Measurements from ENCODE around the gene PPP1R7. TPM values are rescaled to one million over a fixed set of nuclear protein-coding genes. Genes with fewer than 3 reads are reported as not detected.

Gene PPP1R7
- polyA plus RNA-seq, 6 donors from 2014 or later = 96.4 to 130 (median 112) TPM

DNA sequence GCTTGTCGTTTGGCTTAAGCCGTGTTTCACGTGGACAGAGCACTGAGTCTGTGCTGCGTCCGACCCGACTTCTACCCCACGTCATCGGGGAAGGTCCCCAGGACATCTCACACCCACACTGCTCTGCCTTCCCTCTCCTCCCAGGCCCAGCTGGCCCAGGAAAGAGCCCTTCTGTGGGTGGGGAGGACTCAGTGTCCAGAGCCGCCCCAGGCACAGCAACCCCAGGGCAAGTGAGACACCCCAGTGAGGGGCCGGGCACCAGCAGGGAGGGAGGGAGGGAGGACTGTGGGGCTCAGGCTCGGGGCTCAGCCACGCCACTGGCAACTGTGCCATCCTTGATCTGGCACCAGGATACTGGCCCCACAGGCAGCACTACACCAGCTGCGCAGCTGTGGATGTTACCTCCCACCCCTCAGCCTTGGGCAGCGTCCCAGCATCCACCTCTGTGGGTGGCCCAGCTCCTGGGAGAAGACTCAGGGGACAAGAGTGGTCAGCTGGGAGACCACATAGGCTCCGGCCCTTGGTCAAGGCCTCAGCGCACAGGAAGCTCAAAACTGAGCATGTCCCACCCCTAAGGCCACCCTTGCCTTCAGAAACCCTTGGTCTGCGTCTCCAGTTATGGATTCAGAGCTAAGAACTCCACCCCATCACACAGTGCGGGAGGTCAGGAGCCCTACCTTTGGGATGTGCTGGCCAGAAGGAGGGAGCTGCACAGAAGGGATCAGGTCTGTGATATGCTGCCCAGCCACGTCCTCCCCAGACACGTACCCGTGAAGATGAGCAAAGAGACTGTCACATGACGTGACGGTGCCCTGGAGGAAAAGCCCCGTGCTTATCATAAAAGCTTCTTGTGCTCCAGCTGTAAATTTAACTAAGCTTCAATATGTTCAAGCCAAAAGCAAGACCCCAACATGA, 12.7 kb upstream of the PPP1R7 start:
- Mint-ChIP-seq H3K36me3 (peaks cover 2 to 20% of the 10 kb centered on the region in 2 donors), H3K9me3 (no peaks in the 10 kb centered on the region), H3K4me1 (peaks cover 8 to 10% (median 9%) of the 10 kb centered on the region in 3 donors), H3K27ac (no peak overlapping the region), H3K4me3 (peak overlapping the region in 1 of 8 donors; percentile 60), H3K27me3 (no peaks in the 10 kb centered on the region)
- ATAC-seq (ENCODE audit: low read depth in 2 of 2) (no peak), DNase-seq (no peak)

DNA sequence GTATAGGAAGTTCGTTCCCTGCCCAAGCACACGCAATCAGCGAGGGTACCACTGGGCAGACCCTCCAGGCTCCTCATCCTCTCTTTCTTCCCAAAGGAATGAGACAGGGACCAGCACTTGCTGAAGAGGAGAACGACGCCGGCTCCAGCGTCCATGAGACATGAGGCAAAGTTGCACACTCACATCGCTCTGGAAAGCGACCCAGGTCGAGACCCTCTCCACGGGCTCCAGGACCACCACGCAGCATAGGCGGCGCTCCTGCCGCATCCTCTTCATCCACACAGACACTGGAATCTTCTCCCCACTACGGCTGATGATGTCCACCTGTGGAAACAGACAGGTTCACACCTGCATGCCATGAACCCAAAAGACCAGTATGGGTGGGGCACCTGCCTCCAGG, 11.8 kb upstream of the PPP1R7 start:
- Mint-ChIP-seq H3K4me1 (peaks cover 8 to 10% (median 9%) of the 10 kb centered on the region in 3 donors), H3K27ac (no peak overlapping the region), H3K9me3 (no peaks in the 10 kb centered on the region), H3K27me3 (no peaks in the 10 kb centered on the region), H3K4me3 (no peak overlapping the region), H3K36me3 (peaks cover 0 to 11% of the 10 kb centered on the region in 2 donors)
- ATAC-seq (ENCODE audit: low read depth in 2 of 2) (no peak), DNase-seq (no peak)

DNA sequence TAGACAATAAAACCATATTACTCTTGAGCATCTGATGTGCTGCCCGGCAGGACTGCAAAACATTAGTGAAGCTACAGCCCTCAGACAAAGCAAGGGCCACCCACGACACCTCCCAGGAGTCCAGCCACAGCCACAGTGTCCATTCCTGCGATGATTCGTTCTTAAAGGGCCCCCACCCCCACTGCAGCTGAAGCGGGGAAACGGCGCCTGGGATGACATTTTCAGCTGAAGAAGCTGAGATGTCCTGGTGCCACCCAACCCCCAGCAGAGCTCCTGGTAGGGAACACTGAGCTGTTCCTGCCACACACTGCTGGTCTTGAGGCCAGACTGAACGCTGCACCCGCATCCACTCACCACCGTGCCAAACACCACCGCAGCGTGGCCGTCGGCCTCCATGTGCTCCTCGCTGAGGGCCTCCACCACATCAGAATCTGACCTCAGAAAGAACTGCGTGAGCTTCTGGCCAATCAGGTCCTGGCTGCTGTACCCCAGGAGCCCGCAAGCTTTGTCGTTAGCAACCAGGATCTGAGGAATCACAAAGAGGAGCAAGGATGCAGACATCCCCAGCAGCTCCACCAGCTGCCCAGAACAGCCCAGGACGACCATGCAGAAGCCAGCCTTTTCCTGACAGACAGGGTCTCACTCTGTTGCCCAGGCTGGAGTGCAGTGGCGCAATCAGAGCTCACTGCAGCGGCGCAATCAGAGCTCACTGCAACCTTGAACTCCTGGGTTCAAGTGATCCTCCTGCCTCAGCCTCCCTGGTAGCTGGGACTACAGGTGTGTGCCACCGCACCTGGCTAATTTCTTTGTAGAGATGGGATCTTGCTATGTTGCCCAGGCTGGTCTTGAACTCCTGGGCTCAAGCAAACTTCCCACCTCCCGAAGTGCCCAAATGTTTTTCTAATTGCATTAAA, 10.5 kb upstream of the PPP1R7 start:
- Mint-ChIP-seq H3K27me3 (no peaks in the 10 kb centered on the region), H3K36me3 (peaks cover 0 to 11% of the 10 kb centered on the region in 2 donors), H3K4me1 (peaks cover 8 to 10% (median 9%) of the 10 kb centered on the region in 3 donors), H3K27ac (peak overlapping the region in 1 of 6 donors; percentile 28), H3K4me3 (peak overlapping the region in 2 of 8 donors; percentile 3 to 25), H3K9me3 (no peaks in the 10 kb centered on the region)
- no peak for DNase-seq
- ATAC-seq (ENCODE audit: low read depth in 2 of 2) = no peak

- no peaks in the 10 kb centered on the region for H3K27me3 Mint-ChIP-seq
- ATAC-seq (ENCODE audit: low read depth in 2 of 2) (no peak), DNase-seq (no peak)
- H3K9me3 Mint-ChIP-seq = no peaks in the 10 kb centered on the region
- no peak overlapping the region for H3K4me3 Mint-ChIP-seq
- H3K27ac Mint-ChIP-seq = no peak overlapping the region
- peaks cover 0 to 11% of the 10 kb centered on the region in 2 donors for H3K36me3 Mint-ChIP-seq
- H3K4me1 Mint-ChIP-seq = peaks cover 8 to 10% (median 9%) of the 10 kb centered on the region in 3 donors
Observed at GRCh38 chr2:241140445-241140840, 9.8 kb upstream of the PPP1R7 start.

DNA sequence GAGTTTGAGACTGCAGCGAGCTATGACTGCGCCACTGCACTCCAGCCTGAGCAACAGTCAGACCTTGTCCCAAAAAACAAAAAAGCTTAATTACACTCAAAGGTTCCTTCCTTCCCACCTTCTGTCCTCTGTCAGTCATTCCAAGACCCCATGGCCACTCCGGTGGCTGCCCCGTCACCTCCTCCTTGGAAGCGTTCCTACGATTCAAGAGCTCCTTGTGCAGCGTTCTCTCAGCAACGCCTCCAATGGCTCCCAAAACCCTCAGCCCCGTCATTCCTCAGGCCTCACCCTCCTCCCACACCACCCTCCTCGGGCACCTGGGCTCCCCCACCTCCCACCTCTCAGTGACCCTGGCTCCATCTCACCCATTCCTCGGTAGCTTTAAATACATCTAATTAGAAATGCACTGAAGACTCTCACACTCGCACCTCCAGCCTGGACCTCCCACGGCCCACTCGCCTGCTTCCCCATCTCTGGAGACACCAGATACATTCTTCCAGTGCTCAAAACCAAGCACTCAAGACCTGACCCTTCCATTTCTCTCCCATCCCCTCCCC, 9.0 kb upstream of the PPP1R7 start:
- H3K36me3 Mint-ChIP-seq = peaks cover 0 to 11% of the 10 kb centered on the region in 2 donors
- ATAC-seq (ENCODE audit: low read depth in 2 of 2) (no peak), DNase-seq (no peak)
- no peak overlapping the region for H3K27ac Mint-ChIP-seq
- H3K27me3 Mint-ChIP-seq = no peaks in the 10 kb centered on the region
- H3K9me3 Mint-ChIP-seq = no peaks in the 10 kb centered on the region
- peak overlapping the region in 1 of 8 donors; percentile 9 for H3K4me3 Mint-ChIP-seq
- H3K4me1 Mint-ChIP-seq = peaks cover 8 to 13% (median 13%) of the 10 kb centered on the region in 3 donors

DNA sequence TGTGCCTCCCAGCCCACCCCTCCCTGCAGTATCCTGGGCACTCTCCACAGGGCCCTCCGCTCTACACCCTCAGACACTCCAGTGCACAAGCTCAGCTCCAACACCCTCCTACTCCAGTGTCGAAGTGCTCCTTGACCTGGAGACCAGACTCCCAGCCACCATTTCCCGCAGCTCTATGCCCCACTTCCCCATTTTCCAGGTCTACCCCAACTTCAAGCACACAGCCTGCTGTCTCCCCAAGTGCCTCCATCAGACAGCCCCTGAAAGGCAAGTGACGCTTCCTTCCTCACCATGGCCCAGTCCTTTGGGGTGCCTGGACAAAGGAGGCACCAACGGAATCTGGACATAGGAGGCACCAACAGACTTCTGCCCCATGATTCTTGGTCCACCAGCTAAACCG, 8.2 kb upstream of the PPP1R7 start:
- Mint-ChIP-seq H3K27me3 (no peaks in the 10 kb centered on the region), H3K4me1 (peaks cover 8 to 17% (median 15%) of the 10 kb centered on the region in 3 donors), H3K36me3 (peaks cover 0 to 11% of the 10 kb centered on the region in 2 donors), H3K4me3 (peak overlapping the region in 2 of 8 donors; percentile 9 to 22), H3K27ac (no peak overlapping the region), H3K9me3 (no peaks in the 10 kb centered on the region)
- ATAC-seq (ENCODE audit: low read depth in 2 of 2) (no peak), DNase-seq (no peak)

DNA sequence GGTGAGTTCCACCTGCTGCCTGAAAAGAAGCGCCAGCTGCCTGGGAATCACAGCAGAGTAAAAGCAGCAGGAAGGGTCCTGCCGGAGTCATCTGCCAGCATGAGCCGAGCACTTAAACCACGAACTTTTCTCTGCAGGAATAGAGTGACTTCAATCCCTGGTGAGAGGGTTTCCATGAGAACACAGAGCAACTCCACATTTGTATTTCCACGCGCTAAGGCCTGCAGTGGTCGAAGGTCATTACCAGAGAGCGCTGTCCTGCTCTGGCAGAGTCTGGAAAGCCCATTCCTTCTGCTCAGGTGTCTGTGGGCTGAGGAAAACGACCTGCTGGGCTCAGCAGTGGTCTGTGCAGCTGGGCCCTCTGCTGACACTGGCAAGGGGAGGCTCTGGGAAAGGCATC, 7.7 kb upstream of the PPP1R7 start:
- H3K4me1 Mint-ChIP-seq = peaks cover 8 to 17% (median 15%) of the 10 kb centered on the region in 3 donors
- ATAC-seq (ENCODE audit: low read depth in 2 of 2) = no peak
- H3K27ac Mint-ChIP-seq = no peak overlapping the region
- H3K36me3 Mint-ChIP-seq = peaks cover 0 to 11% of the 10 kb centered on the region in 2 donors
- no peak for DNase-seq
- no peaks in the 10 kb centered on the region for H3K27me3 Mint-ChIP-seq
- no peak overlapping the region for H3K4me3 Mint-ChIP-seq
- H3K9me3 Mint-ChIP-seq = no peaks in the 10 kb centered on the region

- DNase-seq = no peak
- Mint-ChIP-seq H3K4me3 (peak overlapping the region in 1 of 8 donors; percentile 99), H3K27ac (no peak overlapping the region)
Observed at GRCh38 chr2:241146286-241146685, 4.0 kb upstream of the PPP1R7 start.

GRCh38 chr2:241147336-241147735, 2.9 kb upstream of the PPP1R7 start:
- DNase-seq = no peak
- Mint-ChIP-seq H3K27ac (no peak overlapping the region), H3K4me3 (peak overlapping the region in 6 of 8 donors; percentile 15 to 99 (median 38)), H3K27me3 (no peaks in the 10 kb centered on the region), H3K36me3 (peaks cover 0 to 2% of the 10 kb centered on the region in 2 donors), H3K9me3 (no peaks in the 10 kb centered on the region), H3K4me1 (peaks cover 36 to 46% (median 36%) of the 10 kb centered on the region in 3 donors)
- no peak for ATAC-seq (ENCODE audit: low read depth in 2 of 2)

More at GRCh38 chr2:241146286-241146685, 4.0 kb upstream of the PPP1R7 start:
- no peak for ATAC-seq (ENCODE audit: low read depth in 2 of 2)
- peaks cover 29 to 45% (median 37%) of the 10 kb centered on the region in 3 donors for H3K4me1 Mint-ChIP-seq
- H3K27me3 Mint-ChIP-seq = no peaks in the 10 kb centered on the region
- peaks cover 0 to 11% of the 10 kb centered on the region in 2 donors for H3K36me3 Mint-ChIP-seq
- no peaks in the 10 kb centered on the region for H3K9me3 Mint-ChIP-seq

- DNase-seq (no peak), ATAC-seq (ENCODE audit: low read depth in 2 of 2) (no peak)
- no peaks in the 10 kb centered on the region for H3K36me3 Mint-ChIP-seq
- no peaks in the 10 kb centered on the region for H3K9me3 Mint-ChIP-seq
- no peaks in the 10 kb centered on the region for H3K27me3 Mint-ChIP-seq
- peak overlapping the region; percentile 88 to 99 (median 92) for H3K4me3 Mint-ChIP-seq
- H3K27ac Mint-ChIP-seq = peak overlapping the region in 3 of 6 donors; percentile 90 to 97 (median 92)
- peaks cover 34 to 48% (median 36%) of the 10 kb centered on the region in 3 donors for H3K4me1 Mint-ChIP-seq
Observed at GRCh38 chr2:241148239-241148638, 2.0 kb upstream of the PPP1R7 start.

DNA sequence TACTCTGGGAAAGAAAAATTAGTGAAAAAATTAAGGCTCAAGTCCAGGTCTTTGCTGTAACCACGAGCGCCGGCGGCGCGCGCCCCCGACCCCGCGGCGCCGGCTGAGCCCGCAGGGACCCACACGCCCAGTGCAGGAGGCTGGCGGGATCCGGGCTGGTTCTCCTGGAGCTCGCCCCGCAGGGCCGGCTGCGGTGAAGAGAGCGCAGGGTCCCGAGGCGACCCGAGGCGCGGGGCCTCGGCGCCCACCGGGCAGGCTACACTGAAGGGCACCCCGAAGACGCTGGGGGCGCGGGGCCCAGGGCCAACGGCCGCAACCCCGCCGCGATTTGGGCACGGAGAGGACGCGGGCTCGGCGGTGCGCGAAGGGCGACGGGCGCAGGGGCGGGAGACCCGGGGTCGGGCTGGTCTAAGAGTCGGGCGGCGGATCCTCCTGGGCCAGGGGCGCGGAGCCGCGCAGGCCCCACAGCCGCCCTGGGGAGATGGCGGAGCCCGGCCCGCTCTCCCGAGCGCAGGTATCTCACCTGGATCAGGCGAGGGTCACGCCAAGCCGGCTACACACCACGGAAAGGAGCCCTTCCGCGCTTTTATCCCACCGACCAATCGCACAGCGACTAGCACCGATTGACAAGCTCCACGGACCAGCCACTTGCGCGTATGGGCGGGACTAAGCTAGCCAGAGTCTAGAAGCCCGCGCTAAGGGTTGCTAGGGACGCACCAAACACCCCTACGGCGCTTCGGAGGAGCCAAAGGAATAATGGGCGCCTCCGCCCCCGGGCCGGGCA, 1.2 kb upstream of the PPP1R7 start, which contains the start of gene PASK:
TSS of gene PASK (minus strand) at position 582 of the 784 bp plus-strand sequence. CDS start 6,440 bp downstream, outside the sequence.
- peak; percentile 74 to 76 for ATAC-seq (ENCODE audit: low read depth in 2 of 2)
- peak within 1 kb of the TSS; percentile 92 to 98 (median 96) for H3K27ac Mint-ChIP-seq
- no peaks in the 10 kb centered on the region for H3K36me3 Mint-ChIP-seq
- no peaks in the 10 kb centered on the region for H3K27me3 Mint-ChIP-seq
- H3K4me1 Mint-ChIP-seq = peaks cover 33 to 48% (median 36%) of the 10 kb centered on the region in 3 donors
- peak; percentile 88 for DNase-seq
- peak within 1 kb of the TSS; percentile 92 to 100 (median 99) for H3K4me3 Mint-ChIP-seq
- no peaks in the 10 kb centered on the region for H3K9me3 Mint-ChIP-seq

DNA sequence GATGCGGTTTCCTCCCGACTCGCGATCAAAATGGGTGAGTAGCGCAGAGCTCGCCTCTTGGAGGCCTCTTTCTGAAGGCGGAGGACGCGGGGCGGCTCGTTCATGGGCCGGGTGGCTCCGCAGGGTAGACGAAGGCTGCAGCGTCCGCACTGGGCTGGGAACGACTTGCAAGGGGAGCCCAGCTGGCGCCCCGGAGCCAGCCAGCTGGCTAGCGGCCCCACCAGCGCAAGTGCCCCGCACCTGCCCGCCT, 667 bp upstream of the PPP1R7 start:
- no peaks in the 10 kb centered on the region for H3K36me3 Mint-ChIP-seq
- H3K27me3 Mint-ChIP-seq = no peaks in the 10 kb centered on the region
- no peaks in the 10 kb centered on the region for H3K9me3 Mint-ChIP-seq
- ATAC-seq (ENCODE audit: low read depth in 2 of 2) (peak; percentile 8 to 9), DNase-seq (no peak)
- peak overlapping the region in 5 of 6 donors; percentile 88 to 94 (median 92) for H3K27ac Mint-ChIP-seq
- peaks cover 33 to 48% (median 36%) of the 10 kb centered on the region in 3 donors for H3K4me1 Mint-ChIP-seq
- peak overlapping the region; percentile 92 to 100 (median 99) for H3K4me3 Mint-ChIP-seq
